GM18505 (cell line): ENCODE results near the gene TASL.

ENCODE experiments used
- ATAC-seq: cut with Tn5 transposase; IDR thresholded peaks from one replicate; pipeline ENCODE4 v1.9.1; 2021; ENCODE audit not compliant: unreplicated experiment
- POLR2A ChIP-seq: IDR thresholded peaks from 4 replicates; pipeline ENCODE4 v1.6.1; 2011; ENCODE audit warnings: borderline replicate concordance; ENCODE audit not compliant: insufficient read depth, insufficient read length; ENCODE audit errors: extremely low read depth

The TASL gene

GRCh38 chrX:30597216-30598012 lies 19.8 kb upstream of the TASL start:
- ATAC-seq = peak; percentile 84
- TF ChIP-seq POLR2A = no peak

- no peak for TF ChIP-seq POLR2A
- peak; percentile 37 for ATAC-seq
Measured at GRCh38 chrX:30593440-30594200, 16.1 kb upstream of the TASL start.

- ATAC-seq = no peak
Measured at GRCh38 chrX:30592831-30593230, 15.3 kb upstream of the TASL start.

GRCh38 chrX:30590368-30590767 lies 12.8 kb upstream of the TASL start:
- ATAC-seq = no peak
- no peak for TF ChIP-seq POLR2A

More at GRCh38 chrX:30592831-30593230, 15.3 kb upstream of the TASL start:
- TF ChIP-seq POLR2A = no peak

DNA sequence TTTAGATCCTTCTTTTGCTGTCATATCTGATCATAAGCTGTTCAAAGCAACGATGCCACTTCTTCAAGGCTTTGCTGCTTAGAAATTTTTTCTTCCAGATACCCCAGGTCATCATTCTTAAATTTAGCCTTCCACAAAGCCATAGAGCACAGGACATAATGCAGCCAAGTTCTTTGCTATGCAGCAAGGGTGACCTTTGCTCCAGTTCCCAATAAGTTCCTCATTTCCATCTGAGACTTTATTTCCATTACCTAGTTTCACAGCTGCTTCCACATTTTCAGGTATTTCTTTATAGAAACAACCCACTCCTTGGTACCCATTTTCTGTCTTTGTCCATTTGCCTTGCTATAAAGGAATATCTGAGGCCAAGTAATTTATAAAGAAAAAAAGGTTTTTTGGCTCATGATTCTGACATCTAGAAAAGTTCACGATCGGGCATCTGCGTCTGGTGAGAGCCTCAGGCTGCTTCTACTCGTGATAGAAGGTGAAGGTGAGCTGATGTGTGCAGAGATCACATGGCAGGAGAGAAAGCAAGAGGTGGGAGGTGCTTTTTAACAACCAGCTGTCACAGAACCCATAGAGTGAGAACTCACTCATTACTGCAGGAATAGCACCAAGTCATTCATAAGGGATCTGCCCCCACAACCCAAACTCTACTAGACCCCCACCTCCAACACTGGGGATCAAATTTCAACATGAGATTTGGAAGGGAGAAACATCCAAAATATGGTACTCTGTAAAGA lies 11.8 kb upstream of the TASL start:
- no peak for TF ChIP-seq POLR2A
- ATAC-seq = no peak

DNA sequence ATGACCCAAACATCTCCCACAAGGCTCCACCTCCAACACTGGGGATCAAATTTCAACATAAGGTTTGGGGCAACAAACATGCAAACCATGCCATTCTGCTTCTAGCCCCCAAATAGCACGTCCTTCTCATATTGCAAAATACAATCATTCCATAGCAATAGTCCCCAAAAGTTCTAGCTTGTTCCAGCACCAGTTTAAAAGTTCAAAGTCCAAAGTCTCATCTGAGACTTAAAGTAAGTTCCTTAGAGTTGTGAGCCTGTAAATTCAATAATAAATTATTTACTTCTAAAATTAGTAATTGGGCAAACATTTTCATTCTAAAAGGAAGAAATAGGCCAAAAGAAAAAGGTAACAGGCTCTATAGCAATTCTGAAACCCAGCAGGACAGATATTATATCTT lies 8.9 kb upstream of the TASL start:
- no peak for ATAC-seq

DNA sequence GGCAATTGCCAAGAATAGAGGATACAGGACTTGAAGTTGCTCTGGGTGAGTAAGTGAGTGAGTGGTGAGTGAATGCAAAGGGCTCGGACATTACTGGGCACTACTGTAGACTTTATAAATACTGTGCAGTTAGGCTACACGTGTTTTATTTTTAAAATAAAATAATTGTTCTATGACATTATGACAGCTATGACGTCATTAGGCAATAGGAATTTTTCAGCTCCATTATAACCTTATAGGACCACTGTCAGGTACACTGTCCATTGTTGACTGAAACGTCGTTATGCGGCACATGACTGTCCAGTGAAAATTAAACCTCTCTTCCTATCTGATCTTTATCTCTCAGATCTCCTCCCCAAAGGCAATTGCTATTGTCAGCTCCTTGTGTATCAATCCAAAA lies 5.1 kb upstream of the TASL start:
- ATAC-seq = no peak
- no peak for TF ChIP-seq POLR2A

More for the DNA sequence above, 8.9 kb upstream of the TASL start:
- no peak for TF ChIP-seq POLR2A

- no peak for TF ChIP-seq POLR2A
Measured at GRCh38 chrX:30580641-30581040, 3.1 kb upstream of the TASL start.

DNA sequence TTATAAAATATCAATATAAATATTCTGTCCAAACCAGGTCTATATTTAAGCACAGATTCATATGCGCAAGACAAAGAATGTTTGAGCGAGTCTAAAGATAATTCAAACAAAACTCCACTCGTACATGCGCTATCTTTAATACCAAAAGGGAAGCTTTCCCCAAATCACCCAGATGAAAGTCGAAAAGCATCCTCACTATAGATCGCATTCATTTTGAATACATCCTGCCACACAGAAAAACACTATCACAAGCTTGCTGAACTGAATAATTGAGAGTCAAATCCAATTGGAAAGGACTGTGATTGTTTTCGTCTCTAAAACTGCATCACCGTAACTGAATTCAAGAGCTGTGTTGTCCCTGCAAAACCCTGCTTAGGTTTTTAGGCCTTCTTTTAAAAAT lies 685 bp downstream of the TASL start:
- ATAC-seq = no peak
- no peak for TF ChIP-seq POLR2A

More at GRCh38 chrX:30580641-30581040, 3.1 kb upstream of the TASL start:
- no peak for ATAC-seq

DNA sequence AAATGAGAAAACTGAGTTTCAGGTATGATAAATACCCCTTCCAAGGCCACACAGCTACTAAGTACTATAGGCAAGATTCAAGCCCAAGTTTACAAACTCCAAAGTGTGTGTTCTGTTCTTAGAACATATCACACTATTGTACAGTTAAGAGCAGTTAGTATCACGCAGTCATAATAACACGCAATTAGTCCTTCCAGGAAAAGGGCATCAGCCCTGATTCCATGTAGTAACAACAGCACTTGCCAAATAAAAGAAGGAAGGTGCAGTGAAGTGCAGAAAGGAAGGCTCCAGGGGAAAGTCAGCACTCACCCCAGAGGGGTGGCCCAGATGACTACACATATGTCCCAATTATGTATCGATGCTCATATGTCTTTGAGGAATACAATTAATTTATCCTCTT lies 4.4 kb downstream of the TASL start:
- ATAC-seq = no peak
- TF ChIP-seq POLR2A = no peak

- ATAC-seq = no peak
- no peak for TF ChIP-seq POLR2A
Measured at GRCh38 chrX:30572678-30573077, 4.9 kb downstream of the TASL start.

DNA sequence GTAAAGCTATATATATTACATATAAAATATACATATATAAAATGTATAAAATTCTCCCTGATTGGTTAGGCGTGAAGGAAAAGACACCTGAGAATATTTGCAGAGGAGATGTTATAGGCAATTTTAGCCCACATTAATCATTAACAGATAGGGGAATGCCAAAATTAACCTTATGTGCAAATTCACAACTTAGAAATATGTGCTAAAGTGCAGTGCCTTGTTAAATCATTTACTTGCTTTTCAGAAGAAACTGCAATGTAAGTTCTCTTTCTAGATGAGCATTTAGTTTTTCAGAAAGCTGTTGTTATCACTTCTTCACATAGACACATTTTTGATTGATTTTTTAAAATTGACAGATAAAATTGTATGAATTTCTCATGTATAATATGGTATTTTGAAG lies 5.6 kb downstream of the TASL start:
- ATAC-seq = no peak
- TF ChIP-seq POLR2A = no peak

- no peak for TF ChIP-seq POLR2A
- no peak for ATAC-seq
Measured at GRCh38 chrX:30570505-30570904, 7.1 kb downstream of the TASL start.
